ENCODE results near the gene AP1B1.
"Not testable (repeated sequence)": the region's sequence is repeated elsewhere in the genome, so short reads cannot be mapped to it uniquely, and the experiment has no call there.

Gene AP1B1

DNA sequence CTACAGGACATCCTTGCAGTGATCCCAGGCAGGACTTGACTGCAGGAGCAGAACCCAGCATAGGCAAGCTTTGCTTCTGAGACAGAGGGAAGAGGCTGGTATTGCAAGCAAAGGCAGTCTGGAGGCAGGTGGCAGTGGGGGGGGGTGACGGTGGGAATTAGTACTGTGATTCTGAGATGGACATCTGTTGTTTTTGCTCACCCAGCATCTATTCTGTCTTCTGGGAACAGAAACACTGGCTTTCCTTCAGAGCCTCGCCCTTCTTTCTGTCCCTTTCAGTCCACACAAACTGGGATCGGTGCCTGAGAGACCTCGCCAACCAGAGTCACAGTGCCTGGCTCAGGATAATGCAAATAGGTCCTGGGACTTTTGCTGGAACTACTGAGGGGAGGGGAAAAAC, 41.7 kb downstream of the AP1B1 start:
- DNase-seq, result no peak

DNA sequence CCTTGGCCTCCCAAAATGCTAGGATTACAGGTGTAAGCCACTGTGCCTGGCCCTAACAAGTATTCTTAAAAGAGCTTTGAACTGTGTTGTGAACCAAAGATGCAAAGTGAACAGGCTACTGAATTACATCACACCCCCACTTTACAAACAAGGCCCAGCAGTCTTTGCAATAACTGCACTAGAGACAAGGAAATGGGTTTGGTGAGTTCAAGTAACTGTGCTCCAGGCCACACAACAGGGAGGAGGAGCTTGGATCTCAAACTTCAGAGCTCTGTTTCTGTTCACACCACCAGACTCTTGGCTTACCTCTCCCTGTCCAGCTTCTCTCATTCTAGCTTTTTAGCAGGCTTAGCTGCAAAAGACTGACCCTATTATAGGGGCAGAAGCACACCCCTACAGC, 42.4 kb downstream of the AP1B1 start:
- no peak for DNase-seq

DNA sequence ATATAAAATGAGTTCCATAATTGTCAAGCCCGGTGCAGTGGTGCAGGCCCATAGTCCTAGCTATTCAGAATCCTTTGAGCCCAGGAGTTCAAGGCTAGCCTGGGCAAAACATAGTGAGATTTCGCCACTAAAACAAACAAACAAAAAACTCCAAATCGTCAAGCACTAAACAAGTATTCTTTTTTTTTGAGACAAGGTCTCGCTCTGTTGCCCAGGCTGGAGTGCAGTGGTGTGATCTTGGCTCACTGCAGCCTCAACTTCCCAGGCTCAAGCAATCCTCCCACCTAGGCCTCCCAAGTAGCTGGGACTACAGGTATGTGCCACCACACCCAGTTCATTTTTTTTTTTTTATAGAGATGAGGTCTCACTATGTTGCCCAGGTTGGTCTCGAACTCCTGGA, 43.5 kb downstream of the AP1B1 start:
- not testable (repeated sequence) for DNase-seq

DNA sequence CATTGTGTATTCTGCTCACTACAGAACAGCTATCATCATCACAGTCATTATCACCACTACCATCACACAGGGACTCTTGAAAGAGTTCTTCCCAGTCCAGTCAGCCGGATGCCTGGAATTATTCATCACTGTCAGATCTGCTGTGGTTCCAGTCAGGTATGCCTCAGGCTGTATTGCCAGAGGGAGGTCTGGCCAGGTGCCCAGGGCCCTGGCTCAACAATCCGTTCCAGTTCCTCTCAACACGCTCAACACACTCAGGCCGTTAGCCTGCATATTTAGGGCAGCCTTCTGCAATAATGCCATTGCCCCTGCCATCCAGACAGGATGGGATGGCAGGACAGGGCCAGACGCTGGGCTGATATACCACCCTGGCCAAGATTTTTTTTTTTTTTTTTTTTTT, 44.2 kb downstream of the AP1B1 start:
- DNase-seq, result no peak

DNA sequence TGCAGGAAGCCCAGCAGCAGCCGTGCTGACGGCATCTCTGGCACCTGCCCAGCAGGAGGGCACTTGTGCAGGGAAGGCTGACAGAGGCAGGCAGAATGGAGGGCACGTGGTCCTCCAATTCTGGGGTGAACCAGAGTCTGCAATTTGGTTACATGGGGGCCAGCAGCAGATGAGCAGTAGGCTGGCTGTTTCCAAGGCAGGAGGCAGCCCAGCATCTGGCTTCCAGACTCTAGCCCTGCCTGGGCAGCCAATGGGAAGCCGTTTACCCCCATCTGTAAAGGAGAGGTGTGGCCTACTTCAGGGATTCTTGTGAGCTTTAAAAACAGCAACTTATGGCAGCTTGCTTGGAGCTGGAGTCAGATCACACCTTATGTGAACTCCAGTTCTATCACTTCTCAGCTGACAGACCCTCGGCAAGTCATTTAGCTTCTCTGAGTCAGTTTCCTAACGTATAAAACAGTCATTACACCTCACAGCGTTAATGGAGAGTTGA, 45.0 kb downstream of the AP1B1 start:
- no peak for DNase-seq

DNA sequence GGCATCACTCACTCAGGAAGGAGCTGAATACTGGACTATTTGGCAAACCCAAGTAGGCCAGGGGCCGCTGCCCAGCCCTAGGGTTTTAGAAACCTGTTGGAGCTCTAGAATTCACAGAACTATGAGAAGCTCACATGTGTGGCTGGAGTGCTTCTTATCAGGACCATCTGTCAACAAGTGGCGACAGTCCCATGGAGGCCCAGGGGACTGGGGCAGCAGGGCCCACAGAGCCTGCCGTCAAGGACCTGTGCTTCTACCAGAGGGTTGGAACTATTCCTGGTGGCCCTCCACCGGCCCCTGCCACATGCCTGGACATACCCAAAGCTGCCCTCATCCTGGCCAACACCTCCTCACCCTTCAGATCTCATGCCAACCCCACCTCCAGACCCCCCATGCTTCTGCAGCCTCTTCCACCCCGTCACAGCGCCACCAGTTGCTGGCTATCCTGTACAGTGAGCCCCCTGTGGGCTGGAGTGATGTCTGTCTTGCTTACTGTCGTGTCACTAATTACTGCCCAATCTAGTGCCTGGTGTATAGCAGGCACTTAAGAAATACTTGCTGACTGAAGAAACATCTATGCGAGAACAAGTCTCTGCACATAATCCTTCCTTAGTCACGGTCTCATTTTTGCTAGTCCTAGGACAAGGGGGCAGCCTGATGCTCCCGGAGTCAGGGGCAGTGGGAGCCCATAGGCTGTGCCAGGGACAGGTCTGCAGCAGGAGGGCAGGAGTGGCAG, 45.6 kb downstream of the AP1B1 start:
- no peak for DNase-seq

DNA sequence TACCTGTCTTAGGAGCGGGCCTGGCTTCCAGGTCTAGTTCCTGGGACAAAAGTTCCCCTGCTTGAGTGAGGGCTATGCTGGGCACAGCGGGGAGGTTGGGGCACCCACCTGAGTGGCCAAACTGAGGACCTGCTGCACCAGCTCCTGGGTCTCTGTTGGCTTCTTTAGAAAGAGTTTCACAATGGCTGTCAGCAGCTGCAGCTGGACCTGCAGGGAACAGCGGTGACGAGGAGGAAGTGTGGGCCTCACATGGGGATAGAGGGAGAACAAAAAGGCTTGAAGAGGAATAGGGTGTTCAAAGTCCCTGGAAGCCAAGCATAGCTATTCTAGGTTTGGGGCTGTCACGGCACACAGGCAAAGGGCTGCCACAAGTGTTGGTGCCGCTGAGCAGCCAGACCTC, 46.2 kb downstream of the AP1B1 start:
- no peak for DNase-seq

DNA sequence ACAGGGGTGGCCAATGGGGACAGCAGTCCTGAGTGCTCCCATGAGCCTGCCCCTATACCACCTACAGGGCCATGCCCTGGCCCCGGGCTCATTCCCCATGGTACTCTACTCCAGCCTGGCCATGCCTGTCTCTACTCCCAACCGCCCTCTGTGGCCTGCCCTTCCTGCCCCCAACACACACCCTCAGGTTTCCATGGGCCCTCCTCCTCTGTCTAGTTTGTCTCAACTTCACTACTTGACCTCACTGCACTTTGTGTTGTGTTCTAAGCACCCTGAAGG, 46.6 kb downstream of the AP1B1 start:
- DNase-seq, result no peak

DNA sequence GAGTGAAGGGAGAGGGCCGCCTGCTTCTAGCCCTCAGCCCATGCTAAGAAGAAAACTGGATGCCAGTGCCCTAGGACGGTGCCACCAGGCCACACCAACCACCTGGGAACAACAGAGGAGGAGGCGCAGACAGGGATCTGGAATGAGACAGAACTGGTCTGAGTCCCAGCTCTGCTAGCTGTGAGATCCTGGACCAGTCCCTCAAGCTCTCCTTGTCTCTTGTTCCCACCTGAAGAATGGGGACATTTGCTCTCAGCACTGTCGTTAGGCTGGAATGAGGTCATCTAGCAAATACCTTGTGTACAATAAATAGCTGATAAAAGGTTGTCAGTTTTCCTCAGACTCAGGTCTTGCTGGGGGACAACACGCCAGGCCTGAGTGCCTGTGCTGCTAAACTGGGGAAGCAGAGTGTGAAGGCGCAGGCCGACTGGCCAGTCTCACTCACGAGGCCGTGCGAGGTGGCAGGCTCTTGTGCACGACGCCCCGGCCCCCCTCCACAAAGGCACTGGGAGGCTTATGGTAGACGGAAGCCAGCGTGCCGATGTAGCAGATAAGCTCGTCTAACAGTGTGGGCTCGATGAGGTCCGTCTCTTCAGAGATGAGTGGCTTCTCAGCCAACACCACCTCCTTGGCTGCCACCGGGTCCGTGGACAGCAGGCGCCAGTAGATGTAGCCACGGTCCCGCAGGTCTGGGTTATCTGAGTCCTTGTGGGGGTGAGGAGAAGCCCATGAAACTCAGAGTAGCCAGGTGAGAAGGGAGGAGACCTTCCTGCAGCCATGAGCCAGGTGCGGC, 47.1 kb downstream of the AP1B1 start:
- no peak for DNase-seq

DNA sequence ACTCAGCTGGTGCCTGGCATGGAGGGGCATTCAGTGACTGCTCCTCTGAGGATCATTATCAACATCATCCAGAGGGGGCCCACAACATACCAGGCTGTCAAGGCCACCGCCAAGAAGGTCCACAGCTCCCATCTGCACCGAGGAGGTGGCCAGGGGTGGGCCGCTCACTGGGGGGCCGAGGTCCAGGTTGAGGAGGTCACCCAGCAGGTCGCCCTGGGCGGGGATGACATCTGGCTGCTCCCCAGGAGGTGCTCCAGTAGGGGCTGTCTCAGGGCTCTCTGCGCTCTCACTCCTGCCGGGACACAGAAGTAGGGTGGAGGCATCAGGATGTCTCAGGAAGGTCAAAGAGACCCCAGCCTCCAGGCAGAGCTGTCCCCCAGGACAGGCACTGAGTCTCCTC, 47.8 kb downstream of the AP1B1 start:
- DNase-seq, result no peak

DNA sequence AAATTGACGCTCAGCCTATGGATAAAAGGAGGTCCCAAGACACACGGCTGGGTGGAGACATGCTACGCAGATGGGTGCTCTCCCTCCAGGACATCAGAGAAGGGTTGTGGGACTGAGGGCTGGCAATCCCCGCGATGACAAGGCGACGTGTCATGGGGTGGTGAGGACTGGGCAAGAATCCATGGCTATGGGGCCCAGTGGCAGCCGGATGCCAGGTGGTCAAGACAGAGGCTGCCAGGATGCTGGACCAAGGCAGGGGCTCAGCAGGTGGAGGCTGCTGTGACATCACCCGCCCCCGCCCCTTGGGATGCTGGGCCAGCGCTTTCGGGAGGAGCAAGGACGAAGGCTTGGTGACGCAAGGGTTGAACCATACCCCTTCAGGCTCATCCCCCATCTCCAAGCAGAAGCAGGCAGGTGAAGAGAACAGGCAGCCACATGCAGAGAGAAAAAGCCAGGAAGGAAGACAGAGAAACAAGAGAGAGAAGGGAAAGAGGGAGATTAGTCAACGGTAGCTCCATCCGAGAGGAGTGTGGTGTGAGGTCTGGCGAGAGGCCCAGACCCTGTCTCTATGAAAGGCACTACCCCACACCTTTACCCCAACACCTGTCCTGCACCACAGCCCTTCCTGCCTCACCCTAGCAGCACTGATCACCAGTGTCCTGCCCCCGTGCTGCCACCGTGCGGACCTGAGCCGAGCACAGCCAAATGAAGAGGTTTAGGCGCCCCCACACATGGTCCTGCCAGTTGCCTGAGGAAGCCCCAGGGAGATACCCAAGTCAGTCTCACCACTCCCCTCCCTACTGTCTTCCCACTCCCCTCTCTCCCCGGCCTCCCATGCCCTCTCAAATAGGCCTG, 48.8 kb downstream of the AP1B1 start:
- no peak for DNase-seq

DNA sequence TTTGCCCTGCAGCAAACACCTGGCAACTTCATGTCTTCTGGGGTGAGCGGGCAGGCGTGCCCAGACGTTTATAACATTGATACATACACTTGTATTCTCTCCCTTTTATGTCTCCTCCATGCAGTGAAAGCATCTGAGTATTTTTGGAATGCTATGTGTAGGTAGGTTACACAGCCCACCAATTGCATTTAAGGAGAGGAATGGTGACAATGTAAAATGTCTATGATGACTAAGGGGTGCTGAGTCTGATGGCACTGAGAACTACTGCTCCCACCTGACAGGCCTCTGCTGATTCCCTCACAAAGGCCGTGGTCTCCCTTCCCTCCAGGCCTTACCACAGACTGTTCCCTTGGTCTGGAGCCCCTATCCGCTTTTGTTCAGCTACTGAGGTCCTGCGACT, 50.0 kb downstream of the AP1B1 start:
- DNase-seq, result no peak

DNA sequence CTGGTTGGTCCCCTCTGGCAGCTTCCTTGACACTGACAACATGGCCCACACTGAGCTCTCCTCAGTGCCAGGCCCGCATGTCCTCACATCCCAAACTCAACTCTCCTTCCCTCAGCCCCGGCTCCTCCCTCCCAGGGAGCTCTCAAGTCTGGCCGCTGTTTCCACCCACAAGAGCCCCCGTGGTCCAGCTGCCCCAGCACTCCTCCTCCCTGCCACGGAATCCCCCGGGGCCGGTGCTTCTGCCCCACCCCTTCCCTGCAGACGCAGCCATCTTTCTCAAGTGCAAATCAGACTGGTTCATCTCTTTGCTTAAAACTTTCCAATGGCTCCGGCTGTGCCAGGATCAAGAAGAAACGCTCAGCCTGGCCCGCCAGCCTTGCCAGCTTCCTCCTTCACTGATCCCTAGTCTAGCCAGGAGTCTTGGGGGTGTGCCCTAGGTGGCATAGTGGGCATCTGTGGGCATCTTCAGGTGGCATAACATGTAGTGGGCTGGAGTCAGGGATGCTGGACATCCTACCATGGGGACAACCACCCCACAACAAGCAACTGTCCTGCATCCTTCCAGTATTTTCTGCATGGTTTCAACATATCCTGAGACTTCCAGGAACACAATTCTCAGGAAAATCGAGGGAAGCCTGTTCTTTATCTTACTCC, 50.6 kb downstream of the AP1B1 start:
- no peak for DNase-seq

DNA sequence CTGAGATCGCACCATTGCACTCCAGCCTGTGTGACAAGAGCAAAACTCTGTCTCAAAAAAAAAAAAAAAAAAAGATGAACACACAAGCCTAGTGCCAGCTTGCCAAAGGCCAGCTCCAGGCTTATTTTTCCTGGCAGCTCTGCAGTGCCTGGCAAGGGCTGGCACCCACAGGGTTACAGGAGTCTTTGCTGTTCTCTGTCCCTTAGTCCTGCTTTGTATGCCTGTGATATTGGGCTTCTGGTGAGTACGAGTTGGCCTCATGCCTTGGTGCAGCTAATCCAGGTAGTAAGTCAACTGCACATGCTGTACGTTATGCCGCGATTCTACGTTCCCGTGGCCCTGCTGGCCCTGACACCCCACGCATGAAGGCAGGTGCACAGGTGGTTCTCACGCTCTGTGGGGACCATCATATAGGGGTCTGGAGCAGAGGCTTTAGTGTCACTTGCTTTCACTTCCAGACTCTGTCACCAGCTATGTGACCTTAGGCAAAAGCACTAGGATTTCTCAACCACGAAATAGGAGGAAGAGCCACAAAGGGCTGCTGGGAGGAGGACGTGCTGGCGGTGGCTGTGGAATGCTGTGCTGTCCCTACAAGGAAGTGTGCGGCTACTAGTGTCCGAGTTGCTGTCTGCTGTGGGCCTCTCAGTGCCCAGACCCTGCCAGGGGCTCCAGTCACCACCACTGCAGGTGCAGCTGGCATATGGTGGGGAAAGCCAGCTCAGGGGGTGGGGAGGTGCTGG, 51.4 kb downstream of the AP1B1 start:
- no peak for DNase-seq

DNA sequence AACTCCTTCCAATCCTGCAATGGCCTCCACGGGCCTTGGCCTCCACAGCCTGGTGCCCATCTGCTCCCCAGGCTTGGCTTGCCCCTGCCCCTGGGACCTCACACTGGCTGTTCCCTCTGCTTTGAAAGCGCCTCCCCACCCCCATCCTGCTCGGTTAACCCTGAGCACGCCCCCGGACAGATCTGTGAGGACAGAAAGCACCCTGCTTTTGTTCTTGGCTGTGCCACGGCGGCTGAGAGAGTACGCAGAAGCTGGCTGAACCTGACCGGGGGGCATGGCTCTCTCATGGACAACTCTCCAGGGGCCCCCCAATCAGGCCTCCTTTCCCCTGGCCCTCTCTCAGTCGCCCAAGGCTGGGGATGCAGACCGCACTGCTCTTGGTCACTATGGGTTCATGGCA, 52.7 kb downstream of the AP1B1 start:
- no peak for DNase-seq

DNA sequence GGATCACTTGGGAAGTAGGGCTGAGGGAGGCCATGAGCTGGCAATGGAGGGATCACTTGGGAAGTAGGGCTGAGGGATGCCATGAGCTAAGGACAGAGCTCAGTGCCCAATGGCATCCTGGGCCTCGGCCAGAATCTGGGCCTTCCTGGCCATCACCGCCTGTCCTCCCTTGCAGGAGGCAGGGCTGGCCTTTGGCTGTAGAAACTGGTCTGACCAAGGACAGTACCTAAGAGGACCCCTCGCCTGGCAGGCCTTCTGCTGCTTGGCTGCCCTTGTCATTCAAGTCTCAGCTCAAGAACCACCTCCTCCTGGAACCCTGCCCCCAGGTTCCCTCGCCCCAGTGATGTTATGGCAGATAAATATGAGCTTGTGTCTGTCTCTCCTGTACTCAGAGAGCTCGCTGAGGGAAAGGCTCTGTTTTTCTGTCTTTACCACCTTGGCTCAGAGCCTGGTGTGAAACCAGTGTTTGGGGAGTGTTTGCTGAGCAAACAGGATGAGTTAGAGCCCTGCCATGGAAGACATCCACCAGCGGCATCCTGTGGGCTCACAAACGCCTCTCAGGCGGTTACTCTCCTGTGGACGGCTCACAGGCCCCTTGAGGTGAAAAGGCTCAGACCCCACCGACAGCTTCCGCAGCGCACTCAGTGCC, 53.5 kb downstream of the AP1B1 start:
- DNase-seq, result no peak

DNA sequence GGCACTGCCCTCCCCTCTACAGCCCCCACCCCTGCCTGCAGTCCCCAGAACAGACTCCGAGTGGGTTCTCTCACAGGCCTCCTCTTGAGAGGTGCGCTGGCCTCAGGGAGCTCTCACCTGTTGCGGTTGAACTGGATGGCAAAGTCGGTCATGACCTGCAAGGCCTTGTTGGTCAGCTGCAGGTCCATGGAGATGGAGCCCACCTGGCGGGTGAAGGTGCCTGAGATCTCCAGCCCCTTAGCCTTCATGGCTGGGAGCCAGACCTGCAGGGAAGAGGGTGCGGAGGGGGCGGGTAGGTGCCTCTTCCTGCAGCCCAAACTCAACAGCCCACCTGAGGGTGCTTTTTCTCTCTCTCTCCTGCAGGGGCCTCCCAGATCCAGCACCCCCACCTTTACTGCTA, 54.2 kb downstream of the AP1B1 start:
- no peak for DNase-seq

DNA sequence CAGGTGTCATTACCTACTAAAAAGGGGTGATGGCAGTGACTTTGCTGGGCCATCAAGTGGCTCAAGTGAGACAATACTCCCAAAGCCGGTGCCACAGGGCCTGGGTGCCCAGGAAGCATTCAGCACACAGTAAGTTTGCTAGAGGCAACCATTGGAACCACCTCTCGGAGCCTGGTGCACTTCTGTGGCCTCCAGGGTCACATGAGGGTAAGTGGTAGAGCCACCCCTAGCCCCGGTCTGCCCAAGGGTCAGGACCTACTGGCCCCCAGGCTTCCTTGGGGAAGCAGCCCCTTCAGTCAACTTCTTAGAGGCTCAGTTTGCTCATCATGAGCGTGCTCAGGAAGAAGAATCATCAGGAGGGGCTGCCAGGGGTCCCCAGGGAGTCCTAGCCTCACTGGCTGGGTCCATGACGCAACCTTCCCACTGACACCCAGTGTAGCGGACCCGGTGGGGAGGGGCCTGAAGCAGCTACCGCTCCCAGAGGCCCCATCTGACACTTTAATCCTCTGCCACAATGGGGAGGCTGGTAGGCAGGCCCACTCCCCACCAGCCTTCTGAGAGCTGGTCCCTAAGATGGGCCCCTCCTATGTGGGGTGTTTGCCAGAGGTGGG, 55.4 kb downstream of the AP1B1 start:
- DNase-seq, result no peak

DNA sequence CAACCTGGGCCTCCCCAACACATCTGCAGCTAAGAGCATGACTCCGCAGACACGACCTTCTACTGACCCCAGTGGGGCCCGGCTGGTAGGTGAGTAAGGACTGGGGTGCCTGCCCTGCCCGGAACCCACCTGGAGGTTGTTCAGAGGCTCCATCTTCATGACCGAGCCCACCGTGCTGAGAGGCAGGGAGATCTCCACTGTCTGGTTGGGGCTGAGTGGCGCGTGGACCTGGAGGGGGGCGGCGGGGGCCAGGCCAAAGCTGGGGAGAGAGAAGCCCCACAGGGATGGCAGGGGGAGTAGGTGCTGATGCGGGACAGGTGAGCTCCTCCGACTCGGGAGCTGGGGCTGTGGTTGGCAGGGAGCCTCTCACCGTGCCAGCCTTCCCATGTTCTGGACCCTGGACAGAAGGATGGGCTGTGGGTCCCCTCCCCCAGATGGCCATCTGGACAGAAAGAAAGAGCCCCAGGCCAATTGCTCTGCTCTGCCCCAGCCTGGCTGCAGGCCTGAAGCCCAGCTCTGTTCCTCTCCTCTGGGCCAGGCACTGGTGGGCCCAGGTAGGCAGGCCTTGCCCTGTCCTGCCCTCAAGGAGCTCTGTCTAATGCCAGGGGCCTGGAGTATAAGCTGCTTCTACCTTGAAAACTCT, 56.6 kb downstream of the AP1B1 start:
- DNase-seq, result no peak

DNA sequence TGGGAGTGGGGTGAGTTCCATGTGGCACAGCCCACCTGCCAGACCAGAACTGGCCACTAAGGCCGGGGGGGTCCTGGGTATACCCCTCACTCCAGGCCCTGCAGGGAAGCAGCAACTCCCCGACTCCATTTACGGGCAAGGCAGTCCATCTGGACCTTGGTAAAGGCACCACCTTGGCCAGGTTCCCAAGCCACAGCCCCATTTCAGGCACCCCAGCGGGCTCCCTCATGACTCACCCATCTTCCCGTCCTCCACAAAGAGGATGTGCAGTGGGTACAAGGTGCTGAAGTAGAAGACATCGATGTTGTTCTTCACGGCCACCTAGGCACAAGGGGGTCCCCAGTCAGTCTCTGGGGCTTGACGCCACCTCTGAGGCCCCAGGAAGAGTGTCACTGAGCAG, 57.2 kb downstream of the AP1B1 start:
- DNase-seq, result no peak

DNA sequence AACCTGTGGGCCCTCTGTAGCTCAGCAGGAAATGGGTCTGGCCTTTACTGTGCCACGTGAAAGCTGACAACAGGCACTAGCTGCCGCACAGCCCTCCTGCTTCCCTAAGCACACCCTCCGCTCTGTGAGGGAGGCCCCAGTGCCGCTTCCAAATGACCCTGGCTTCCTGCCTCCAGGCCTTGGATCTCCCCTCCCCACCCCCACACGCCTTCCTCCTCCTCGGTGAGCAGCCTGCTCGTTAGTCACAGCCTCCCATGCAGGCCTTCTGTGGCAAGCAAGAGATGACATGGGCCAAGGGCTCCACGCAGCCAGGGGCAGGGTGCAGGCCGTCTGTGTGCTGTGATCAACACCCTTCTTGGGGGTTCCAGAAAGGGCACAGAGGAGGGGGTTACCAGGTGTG, 57.6 kb downstream of the AP1B1 start:
- no peak for DNase-seq

Measured in activated CD4-positive, alpha-beta T cell treated with anti-CD3 and anti-CD28 coated beads, Interleukin-2, amount 50 U/mL, for 48 hours (primary cell).